OCI-LY1 (cell line): ENCODE data around the gene DHRSX.

ENCODE experiments used
- H2AFZ ChIP-seq: fragments of 200-600 bp; sonication (generic), shearing (Covaris generic); 2 replicates; pipeline ENCODE4 v1.6.0; 2014; ENCODE audit warnings: antibody characterized with exemption, mild to moderate bottlenecking, low read length
- H3F3A ChIP-seq: fragments of 200-600 bp; sonication (generic), shearing (Covaris generic); 2 replicates; pipeline ENCODE4 v1.6.0; 2014; ENCODE audit warnings: mild to moderate bottlenecking, antibody characterized with exemption, low read length, moderate library complexity; ENCODE audit not compliant: insufficient read depth
- H3K27ac ChIP-seq: fragments of 200-600 bp; sonication (generic); 2 replicates; pipeline ENCODE4 v1.5.1; 2014; ENCODE audit warnings: low read length, mixed run types, mild to moderate bottlenecking, low read depth; ENCODE audit not compliant: poor library complexity, severe bottlenecking
- H3K27me3 ChIP-seq: fragments of 200-600 bp; sonication (generic); 2 replicates; pipeline ENCODE4 v1.6.0; 2014; ENCODE audit warnings: antibody characterized with exemption, mild to moderate bottlenecking, low read length, moderate library complexity; ENCODE audit not compliant: insufficient read depth
- H3K36me3 ChIP-seq: fragments of 200-600 bp; sonication (generic); 2 replicates; pipeline ENCODE4 v1.6.1; 2014; ENCODE audit warnings: mild to moderate bottlenecking, antibody characterized with exemption, low read length, moderate library complexity, mixed read lengths; ENCODE audit not compliant: insufficient read depth
- H3K4me1 ChIP-seq: fragments of 200-600 bp; sonication (generic); 2 replicates; pipeline ENCODE4 v1.5.1; 2014; ENCODE audit warnings: mild to moderate bottlenecking, low read length, moderate library complexity; ENCODE audit not compliant: insufficient read depth, severe bottlenecking
- H3K4me2 ChIP-seq: fragments of 200-600 bp; sonication (generic), shearing (Covaris generic); 2 replicates; pipeline ENCODE4 v1.6.1; 2014; ENCODE audit warnings: low read length
- H3K4me3 ChIP-seq: fragments of 200-600 bp; sonication (generic); 2 replicates; pipeline ENCODE4 v1.5.1; 2014; ENCODE audit warnings: low read length, low read depth, mild to moderate bottlenecking, mixed read lengths; ENCODE audit not compliant: poor library complexity, severe bottlenecking
- H3K79me2 ChIP-seq: fragments of 200-600 bp; shearing (Covaris generic); 2 replicates; pipeline ENCODE4 v1.6.1; 2016; ENCODE audit warnings: mixed run types, low read length, mixed read lengths; ENCODE audit not compliant: insufficient read depth
- H3K9ac ChIP-seq: fragments of 200-600 bp; sonication (generic), shearing (Covaris generic); 2 replicates; pipeline ENCODE4 v1.6.1; 2014; ENCODE audit warnings: mild to moderate bottlenecking, low read length, mixed read lengths
- H3K9me2 ChIP-seq: fragments of 200-600 bp; sonication (generic), shearing (Covaris generic); 2 replicates; pipeline ENCODE4 v1.6.1; 2014; ENCODE audit warnings: low read depth, mild to moderate bottlenecking, low read length, mixed read lengths
- H3K9me3 ChIP-seq: fragments of 200-600 bp; shearing (Covaris generic); 2 replicates; pipeline ENCODE4 v1.6.1; 2014; ENCODE audit warnings: low read length, mixed read lengths
- H4K20me1 ChIP-seq: fragments of 200-600 bp; sonication (generic), shearing (Covaris generic); 2 replicates; pipeline ENCODE4 v1.6.0; 2016; ENCODE audit warnings: mild to moderate bottlenecking, low read length; ENCODE audit not compliant: insufficient read depth
- EZH2 ChIP-seq: fragments of 200-600 bp; sonication (generic), shearing (Covaris generic); IDR thresholded peaks from 2 replicates; pipeline ENCODE4 v1.8.0; 2017; ENCODE audit warnings: borderline replicate concordance, mixed run types, mild to moderate bottlenecking, antibody characterized with exemption, low read length, moderate library complexity, mixed read lengths
- TF ChIP-seq, protein P1 (sequence below): fragments of 200-600 bp; sonication (generic), shearing (Covaris generic); IDR thresholded peaks from 2 replicates; pipeline ENCODE4 v1.5.1; 2017; ENCODE audit warnings: mild to moderate bottlenecking, antibody characterized with exemption, low read length, moderate library complexity, mixed read lengths

Gene DHRSX

DNA sequence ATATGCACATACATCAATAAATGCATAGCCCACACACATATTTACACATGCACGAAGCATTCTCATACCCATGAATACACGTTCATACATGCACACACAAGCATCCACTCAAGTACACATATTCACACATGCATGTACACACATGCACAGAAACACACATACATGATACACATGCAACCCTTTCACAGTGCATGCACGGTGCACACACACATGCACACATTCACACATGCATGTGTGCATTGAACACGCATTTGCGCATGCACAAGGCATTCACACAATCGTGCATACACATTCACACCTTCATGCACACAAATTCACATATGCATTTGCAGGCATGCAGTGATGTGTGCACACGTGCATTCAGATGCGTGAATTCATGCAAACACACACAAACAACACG lies 324.5 kb downstream of the DHRSX start:
- Histone ChIP-seq H3K4me2 (no peak overlapping the region), H3K9me2 (no peaks in the 10 kb centered on the region), H3K79me2 (no peaks in the 10 kb centered on the region), H3K4me1 (peaks cover 37% of the 10 kb centered on the region), H4K20me1 (no peaks in the 10 kb centered on the region), H3K27ac (no peak overlapping the region), H3K4me3 (no peak overlapping the region), H2AFZ (no peak overlapping the region), H3K27me3 (no peaks in the 10 kb centered on the region; the same call in 1 of the 2 replicates), H3F3A (no peaks in the 10 kb centered on the region), H3K36me3 (no peaks in the 10 kb centered on the region), H3K9ac (no peak overlapping the region), H3K9me3 (no peaks in the 10 kb centered on the region)
- no peak for TF ChIP-seq EZH2

DNA sequence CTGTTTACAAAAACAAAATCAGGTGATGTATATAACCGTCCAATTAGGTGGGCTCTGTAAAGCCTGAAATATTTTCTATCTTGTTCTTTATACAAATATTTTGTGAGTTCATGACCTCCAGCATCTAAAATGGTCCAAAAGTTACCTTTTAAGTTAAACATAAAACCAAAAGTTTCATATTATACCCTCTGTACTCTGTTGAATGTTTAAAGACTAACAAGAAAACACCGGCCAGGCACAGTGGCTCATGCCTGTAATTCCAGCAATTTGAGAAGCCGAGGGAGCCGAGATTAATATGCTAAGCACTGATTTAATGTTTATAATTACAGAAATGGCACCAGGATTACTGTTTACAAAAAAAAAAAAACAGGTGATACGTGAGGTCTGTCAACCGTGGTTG lies 328.4 kb downstream of the DHRSX start:
- no peak overlapping the region for H3K4me2 ChIP-seq
- H3K9me2 ChIP-seq: no peaks in the 10 kb centered on the region
- TF ChIP-seq, protein P1, sequence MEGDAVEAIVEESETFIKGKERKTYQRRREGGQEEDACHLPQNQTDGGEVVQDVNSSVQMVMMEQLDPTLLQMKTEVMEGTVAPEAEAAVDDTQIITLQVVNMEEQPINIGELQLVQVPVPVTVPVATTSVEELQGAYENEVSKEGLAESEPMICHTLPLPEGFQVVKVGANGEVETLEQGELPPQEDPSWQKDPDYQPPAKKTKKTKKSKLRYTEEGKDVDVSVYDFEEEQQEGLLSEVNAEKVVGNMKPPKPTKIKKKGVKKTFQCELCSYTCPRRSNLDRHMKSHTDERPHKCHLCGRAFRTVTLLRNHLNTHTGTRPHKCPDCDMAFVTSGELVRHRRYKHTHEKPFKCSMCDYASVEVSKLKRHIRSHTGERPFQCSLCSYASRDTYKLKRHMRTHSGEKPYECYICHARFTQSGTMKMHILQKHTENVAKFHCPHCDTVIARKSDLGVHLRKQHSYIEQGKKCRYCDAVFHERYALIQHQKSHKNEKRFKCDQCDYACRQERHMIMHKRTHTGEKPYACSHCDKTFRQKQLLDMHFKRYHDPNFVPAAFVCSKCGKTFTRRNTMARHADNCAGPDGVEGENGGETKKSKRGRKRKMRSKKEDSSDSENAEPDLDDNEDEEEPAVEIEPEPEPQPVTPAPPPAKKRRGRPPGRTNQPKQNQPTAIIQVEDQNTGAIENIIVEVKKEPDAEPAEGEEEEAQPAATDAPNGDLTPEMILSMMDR: no peak
- TF ChIP-seq EZH2: no peak
- H3K4me3 ChIP-seq: no peak overlapping the region
- no peak overlapping the region for H3K27ac ChIP-seq
- no peaks in the 10 kb centered on the region; the same call in 1 of the 2 replicates for H3K27me3 ChIP-seq
- no peak overlapping the region for H3K9ac ChIP-seq
- H3K36me3 ChIP-seq: no peaks in the 10 kb centered on the region
- no peak overlapping the region for H2AFZ ChIP-seq
- peaks cover 20% of the 10 kb centered on the region for H3K4me1 ChIP-seq
- no peaks in the 10 kb centered on the region for H3K79me2 ChIP-seq
- no peaks in the 10 kb centered on the region for H3F3A ChIP-seq
- no peaks in the 10 kb centered on the region for H3K9me3 ChIP-seq
- H4K20me1 ChIP-seq: no peaks in the 10 kb centered on the region
